ENCODE data around the gene MSI1. TPM values are rescaled to one million over a fixed set of nuclear protein-coding genes. Genes with fewer than 3 reads are reported as not detected.
"Not testable (repeated sequence)": the region's sequence is repeated elsewhere in the genome, so short reads cannot be mapped to it uniquely, and the experiment has no call there.

The MSI1 gene
- total RNA-seq, 2 donors from 2014 or later = 0.28 to 1.0 TPM

- DNase-seq (ENCODE audit: low spot score) = not testable (repeated sequence)
Observed at GRCh38 chr12:120335447-120335846, 33.5 kb downstream of the MSI1 start.

GRCh38 chr12:120332523-120332922, 36.4 kb downstream of the MSI1 start:
- no peak for DNase-seq (ENCODE audit: low spot score)
- intact Hi-C loops (cut with DNase I) = no loop called here

More at GRCh38 chr12:120335447-120335846, 33.5 kb downstream of the MSI1 start:
- intact Hi-C loops (cut with DNase I) = not testable (repeated sequence)

GRCh38 chr12:120332041-120332440, 36.9 kb downstream of the MSI1 start:
- intact Hi-C loops (cut with DNase I) = no loop called here

DNA sequence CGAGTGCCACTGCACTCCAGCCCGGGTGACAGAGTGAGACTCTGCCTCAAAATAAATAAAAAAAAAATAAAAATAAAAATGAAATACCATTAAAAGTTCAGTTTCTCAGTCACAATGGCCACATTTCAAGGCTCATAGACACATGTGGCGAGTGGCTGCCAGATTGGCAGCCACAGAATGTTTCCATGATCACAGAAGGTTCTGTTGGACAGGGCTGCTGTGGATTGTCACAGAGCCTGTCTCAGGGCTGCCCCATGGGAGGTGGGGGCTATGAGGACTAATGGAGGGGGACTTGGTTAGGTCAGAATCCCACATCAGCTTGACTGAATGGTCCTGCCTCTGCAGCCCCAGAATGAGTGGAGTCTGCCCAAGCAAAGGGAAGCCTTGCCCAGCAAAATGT, 37.6 kb downstream of the MSI1 start:
- intact Hi-C loops (cut with DNase I) = no loop called here
- DNase-seq (ENCODE audit: low spot score) = no peak

More at GRCh38 chr12:120332041-120332440, 36.9 kb downstream of the MSI1 start:
- DNase-seq (ENCODE audit: low spot score) = no peak

DNA sequence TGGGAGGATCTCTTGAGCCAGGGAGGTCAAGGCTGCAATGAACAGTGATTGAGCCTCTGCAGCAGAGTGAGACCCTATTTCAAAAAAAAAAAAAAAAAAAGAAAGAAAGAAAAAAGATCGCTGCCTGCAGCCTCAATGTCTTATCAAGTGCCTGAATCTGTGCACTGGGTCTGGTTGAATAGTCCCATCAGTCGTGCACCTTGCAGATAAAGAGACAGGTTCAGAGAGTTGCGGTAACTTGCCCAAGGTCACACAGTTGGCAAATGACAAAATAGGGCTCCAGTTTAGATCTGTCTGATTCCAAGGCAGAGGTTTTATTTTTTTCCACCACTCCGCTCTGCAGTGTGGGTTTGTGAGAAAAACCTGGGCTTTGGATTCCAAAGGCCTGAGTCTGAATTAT, 40.7 kb downstream of the MSI1 start:
- no peak for DNase-seq (ENCODE audit: low spot score)
- intact Hi-C loops (cut with DNase I) = no loop called here

GRCh38 chr12:120327593-120327992, 41.4 kb downstream of the MSI1 start, which contains the start of gene PLA2G1B:
Gene PLA2G1B, minus strand, starts transcription at chr12:120327779. Its CDS starts 26 bp downstream, at chr12:120327753.
- intact Hi-C loops (cut with DNase I) = no loop called here
- DNase-seq (ENCODE audit: low spot score) = no peak

DNA sequence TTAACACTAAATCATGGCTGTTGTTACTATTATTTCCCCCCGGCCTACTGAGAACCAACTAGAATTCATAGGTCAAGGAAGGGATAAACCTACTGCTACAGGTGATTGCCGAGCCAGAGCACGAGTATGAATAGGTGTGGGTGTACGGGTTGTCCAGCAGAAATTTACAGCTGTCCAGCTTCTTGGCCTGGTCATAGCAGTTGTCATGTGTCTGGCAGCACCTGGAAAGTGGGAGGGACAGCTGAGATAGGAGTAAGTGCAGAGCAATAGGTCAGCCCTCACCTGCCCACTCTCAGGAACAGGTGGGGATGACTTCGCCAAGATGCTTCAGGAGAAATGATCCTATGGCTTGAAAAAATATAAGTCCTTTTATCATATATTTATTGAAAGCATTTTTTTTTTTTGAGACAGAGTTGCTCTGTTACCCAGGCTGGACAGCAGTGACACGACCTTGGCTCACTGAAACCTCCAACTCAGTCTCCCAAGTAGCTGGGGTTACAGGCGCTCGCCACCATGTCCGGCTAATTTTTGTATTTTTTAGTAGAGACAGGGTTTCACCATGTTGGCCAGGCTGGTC, 44.0 kb downstream of the MSI1 start:
- DNase-seq (ENCODE audit: low spot score) = no peak
- intact Hi-C loops (cut with DNase I) = no loop called here

DNA sequence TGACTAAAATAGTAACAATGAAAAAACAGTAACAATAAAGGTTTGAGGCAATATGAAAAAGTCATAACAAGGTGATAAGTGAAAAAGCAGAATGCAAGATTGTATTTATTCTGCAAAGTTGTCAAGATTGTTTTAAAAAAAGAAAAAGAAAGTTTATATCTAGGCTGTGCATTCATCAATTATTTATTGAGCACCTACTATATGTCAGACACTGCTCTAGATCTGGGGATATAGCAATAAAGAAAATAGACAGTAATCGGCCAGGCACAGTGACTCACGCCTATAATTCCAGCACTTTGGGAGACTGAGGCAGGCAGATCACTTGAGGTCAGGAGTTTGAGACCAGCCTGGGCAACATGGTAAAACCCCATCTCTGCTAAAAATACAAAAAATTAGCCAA, 45.2 kb downstream of the MSI1 start:
- DNase-seq (ENCODE audit: low spot score) = no peak
- intact Hi-C loops (cut with DNase I) = no loop called here

DNA sequence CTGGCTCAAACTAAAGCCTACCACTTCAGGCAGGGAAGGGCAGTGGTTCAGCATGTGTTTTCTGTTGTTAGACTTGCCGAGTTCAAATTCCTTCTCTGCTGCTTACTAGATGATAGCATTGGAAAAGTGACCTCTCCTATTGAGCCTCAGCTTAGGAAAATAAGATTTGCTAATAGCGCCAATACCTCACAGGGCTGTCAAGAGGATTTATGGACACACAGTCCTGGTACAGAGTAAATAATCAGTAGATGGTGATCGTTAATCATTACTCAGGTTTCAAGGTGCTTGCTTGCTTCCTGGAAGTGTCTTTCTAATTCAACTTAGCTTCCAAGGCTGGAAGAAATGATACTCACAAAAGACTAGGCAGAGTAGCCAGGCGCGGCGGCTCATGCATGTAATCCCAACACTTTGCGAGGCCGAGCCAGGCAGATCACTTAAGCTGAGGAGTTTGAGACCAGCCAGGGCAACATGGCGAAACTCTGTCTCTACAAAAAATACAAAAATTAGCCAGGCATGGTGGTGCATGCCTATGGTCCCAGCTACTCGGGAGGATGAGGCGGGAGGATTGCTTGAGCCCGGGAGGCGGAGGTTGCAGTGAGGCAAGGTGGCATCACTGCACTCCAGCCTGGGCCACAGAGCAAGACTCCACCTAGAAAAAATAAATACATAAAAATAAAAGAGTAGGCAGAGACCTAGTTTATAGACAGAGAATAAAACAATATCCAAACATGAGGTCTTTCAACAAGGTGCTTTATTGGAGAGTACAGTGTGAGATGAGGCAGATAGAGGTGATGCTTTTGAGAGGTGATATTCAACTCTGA, 47.4 kb downstream of the MSI1 start:
- intact Hi-C loops (cut with DNase I) = no loop called here
- DNase-seq (ENCODE audit: low spot score) = no peak

DNA sequence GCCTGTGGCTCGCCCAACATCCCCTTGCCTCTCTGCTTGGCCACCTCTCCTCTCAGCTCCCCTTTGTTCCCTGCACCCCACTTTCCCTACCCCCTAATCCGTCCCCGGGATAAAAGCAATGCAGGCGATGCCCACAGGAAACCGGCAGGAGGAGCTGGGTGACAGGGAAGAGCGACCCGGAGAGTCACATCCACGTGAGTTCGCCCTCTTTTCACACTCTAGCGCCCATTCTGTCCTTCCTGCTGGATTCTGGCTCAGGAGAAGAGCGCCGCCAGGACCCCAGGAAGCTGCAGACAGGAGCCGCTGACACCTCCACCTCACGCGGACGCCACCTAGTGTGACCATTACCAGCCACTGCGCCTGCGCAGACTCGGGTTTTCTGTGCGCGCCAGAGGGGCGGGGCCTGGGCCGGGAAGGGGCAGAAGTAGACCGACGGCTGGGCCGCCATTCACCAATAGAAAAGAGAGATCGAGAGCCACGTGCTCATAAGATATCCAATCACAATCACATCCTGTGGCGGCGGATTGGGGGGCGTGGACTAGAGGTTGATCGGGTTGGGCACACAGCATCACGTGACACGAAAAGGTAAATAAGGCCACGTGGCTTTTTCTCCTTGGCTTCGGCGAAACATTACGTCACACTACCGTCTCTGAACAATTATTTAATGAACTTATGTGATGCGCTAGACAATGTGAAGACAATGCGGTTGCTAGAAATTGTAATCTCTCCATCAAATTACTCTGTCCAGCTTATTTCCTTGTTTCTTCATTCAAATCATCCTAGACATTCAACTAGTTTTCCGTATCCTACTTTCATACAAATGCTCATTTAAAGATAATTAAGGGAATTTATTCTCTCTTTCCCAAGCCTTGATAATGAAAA, 51.5 kb downstream of the MSI1 start:
- peak; percentile 100 for DNase-seq (ENCODE audit: low spot score)
- intact Hi-C loops (cut with DNase I) = no loop called here

- intact Hi-C loops (cut with DNase I) = no loop called here
- DNase-seq (ENCODE audit: low spot score) = no peak
Observed at GRCh38 chr12:120316798-120317223, 52.2 kb downstream of the MSI1 start.

- no peak for DNase-seq (ENCODE audit: low spot score)
- intact Hi-C loops (cut with DNase I) = no loop called here
Observed at GRCh38 chr12:120314220-120314619, 54.7 kb downstream of the MSI1 start.

DNA sequence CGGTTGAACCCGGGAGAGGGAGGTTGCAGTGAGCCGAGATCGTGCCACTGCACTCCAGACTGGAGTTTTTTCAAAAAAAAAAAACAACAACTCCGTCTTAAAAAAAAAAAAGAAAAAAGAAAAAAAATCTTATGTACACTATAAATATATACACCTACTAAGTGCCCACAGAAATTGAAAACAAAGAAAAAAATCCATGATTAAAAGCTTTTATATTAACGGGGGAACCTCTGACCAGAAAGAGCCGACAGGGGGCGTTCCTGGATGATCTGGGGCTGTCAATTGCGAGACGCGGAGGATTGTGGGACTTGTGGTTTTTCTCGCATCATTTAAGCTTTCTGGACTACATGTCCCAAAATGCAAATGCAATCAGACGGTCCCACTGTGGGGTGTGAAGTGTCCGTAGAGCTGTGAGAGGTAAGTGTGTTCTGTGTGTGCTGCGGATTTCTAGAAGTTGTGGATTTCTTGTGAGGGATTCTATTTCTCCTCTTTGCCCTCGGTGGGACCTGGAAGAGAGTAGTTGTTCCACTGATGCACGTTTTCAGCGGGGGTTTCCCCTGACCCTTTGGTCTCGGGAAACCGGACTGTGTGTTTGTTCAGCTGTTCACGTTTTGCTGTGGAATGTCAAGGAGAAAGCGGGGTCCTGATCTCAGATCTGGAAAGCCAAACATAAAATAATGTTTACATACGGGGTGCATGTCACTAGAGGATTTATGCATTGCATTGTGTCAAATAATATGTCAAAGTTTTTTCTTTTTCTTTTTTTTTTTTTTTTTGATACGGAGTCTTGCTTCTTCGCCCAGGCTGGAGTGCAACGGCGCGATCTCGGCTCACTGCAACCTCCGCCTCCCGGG, 66.8 kb downstream of the MSI1 start, which contains the start of gene SIRT4:
Gene SIRT4, plus strand, starts transcription at position 360 of the 854 bp plus-strand sequence. CDS start 1,241 bp downstream, outside the sequence.
- intact Hi-C loops (cut with DNase I) = no loop called here
- peak; percentile 95 for DNase-seq (ENCODE audit: low spot score)

DNA sequence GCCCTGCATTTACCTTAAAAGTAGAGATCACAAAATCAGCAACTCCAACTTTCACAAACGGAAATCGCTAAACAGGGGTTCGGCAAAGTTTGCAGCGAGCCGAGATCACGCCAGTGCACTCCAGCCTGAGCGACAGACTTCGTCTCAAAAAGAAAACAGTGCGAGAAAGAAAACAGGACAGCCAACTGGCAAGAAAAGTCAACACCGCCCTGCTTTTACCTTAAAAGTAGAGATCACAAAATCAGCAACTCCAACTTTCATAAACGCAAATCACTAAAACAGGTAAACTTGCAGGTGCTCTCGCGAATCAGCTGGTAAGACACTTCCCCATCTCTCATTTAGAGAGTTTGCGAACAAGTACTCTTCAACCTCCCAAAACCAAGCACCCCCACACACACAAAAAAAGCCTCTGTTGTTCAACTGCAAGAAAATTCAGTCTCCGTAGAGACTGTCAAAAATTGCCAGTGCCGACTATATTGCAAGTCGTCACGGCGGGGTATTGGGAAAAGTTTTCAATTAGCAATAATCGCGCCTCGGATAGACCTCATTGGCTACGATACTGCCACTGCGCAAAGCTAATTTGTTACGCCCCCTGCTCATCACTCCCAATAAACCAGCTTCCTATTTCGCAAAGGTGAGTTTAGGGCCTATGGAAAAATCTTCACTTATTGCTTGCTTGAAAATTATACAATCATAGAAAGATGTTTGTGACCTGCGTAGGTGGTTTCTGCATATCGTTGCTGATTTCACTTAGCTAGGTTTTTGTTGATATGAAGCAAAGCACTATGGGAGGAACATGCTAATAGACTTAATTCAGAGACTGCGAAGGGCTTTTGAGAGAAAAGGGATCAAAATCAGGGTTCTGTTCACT, 76.1 kb downstream of the MSI1 start, which contains the start of gene RNU4-1:
Gene RNU4-1, minus strand, starts transcription at position 577 of the 871 bp plus-strand sequence.
- no peak for DNase-seq (ENCODE audit: low spot score)
- intact Hi-C loops (cut with DNase I) = no loop called here

GRCh38 chr12:120292411-120292660, 76.6 kb downstream of the MSI1 start:
- DNase-seq (ENCODE audit: low spot score) = no peak
- intact Hi-C loops (cut with DNase I) = no loop called here
